Stimulated activated naive B cell treated with anti-CD40 and anti-IgM and Interleukin-4, amounts not matched to agents 10 μg/mL and 1 μg/mL and 100 μg/mL, for 72 hours (primary cell): ENCODE measurements around the gene IL22RA1.

ENCODE experiments used
- ATAC-seq, 2 donors: fragments of 150-1000 bp; cut with Tn5 transposase; replicated peaks; 2 replicates each; pipeline ENCODE4 v1.10.0; 2021; ENCODE audit warnings: moderate library complexity in 1 of 2
- DNase-seq: peaks from one replicate; pipeline ENCODE4 v3.0.0; 2021
- H3K27ac Mint-ChIP-seq: one replicate; pipeline ENCODE4 v1.8.0; 2022; ENCODE audit warnings: mild to moderate bottlenecking, mixed read lengths
- H3K27me3 Mint-ChIP-seq, 2 donors: one replicate each; pipeline ENCODE4 v1.8.0; 2022; ENCODE audit warnings: mixed read lengths in 2 of 2
- H3K36me3 Mint-ChIP-seq, 2 donors: one replicate each; pipeline ENCODE4 v1.8.0; 2022; ENCODE audit warnings: mixed read lengths in 2 of 2, mild to moderate bottlenecking in 1 of 2
- H3K4me1 Mint-ChIP-seq, 2 donors: one replicate each; pipeline ENCODE4 v1.8.0; 2022; ENCODE audit warnings: mixed read lengths in 2 of 2, mild to moderate bottlenecking in 1 of 2
- H3K4me3 Mint-ChIP-seq, 2 donors: one replicate each; pipeline ENCODE4 v1.8.0; 2022; ENCODE audit warnings: mild to moderate bottlenecking in 2 of 2, mixed read lengths in 2 of 2, moderate library complexity in 1 of 2
- H3K9me3 Mint-ChIP-seq, 2 donors: one replicate each; pipeline ENCODE4 v1.8.0; 2022; ENCODE audit warnings: mixed read lengths in 2 of 2, mild to moderate bottlenecking in 1 of 2

The IL22RA1 gene

DNA sequence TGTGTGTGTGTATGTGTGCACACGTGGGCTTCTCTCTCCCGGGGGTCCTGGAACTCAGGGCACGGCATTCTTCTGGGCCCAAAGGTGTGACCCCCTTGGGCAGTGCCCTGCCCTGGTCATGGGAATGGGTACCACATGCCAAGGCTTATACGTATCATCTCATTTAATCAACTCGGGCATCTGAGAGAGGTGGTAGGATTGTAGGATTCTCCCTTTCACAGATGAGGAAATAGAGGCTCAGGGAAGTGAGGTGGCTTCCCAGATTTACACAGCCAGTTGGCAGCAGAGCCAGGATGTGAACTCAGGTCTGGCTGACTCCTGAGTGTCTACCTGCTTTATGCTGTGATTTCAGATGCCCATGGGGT, 46.2 kb downstream of the IL22RA1 start:
- Mint-ChIP-seq H3K27me3 (peaks cover 11 to 18% of the 10 kb centered on the region in 2 donors), H3K27ac (no peak overlapping the region), H3K4me1 (peaks cover 0 to 2% of the 10 kb centered on the region in 2 donors), H3K36me3 (no peaks in the 10 kb centered on the region), H3K9me3 (no peaks in the 10 kb centered on the region), H3K4me3 (no peak overlapping the region)
- ATAC-seq = no peak
- no peak for DNase-seq

DNA sequence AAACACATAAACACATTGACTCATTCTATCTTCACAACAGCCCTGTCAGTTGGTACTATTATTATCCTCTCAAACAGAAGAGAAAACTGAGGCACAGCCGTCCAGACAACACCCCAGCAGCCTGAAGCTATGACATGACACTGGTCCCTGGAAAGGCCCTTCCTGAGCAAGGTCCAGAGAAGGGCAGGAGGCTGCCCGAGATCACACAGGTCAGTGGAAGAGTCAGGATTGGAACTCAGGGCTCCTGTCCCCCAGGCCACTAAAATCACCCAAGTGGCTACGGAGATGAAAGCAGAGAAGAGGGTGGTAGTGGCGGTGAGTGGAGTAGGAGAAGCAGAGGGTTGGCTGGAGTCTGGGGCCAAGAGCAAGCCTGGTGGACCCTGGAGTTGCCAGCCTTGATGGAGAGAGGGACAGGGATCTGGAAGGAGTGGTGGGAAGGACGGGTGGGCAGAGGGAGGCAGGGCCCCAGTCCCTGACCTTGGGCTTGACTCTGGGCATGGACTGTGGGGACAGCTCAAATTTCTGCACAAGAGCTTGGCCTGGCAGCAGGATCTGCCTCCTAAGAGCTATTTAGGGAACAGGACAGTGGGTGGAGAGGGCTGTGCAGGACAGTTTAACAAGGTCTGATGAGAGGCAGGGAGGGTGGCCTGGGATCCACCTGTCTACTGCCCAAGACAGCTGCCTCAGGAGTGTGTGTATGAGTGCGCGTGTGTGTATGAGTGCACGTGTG, 46.8 kb downstream of the IL22RA1 start:
- Mint-ChIP-seq H3K27me3 (peaks cover 11 to 18% of the 10 kb centered on the region in 2 donors), H3K4me1 (peaks cover 0 to 2% of the 10 kb centered on the region in 2 donors), H3K27ac (no peak overlapping the region), H3K9me3 (no peaks in the 10 kb centered on the region), H3K36me3 (no peaks in the 10 kb centered on the region), H3K4me3 (no peak overlapping the region)
- no peak for DNase-seq
- ATAC-seq = no peak

DNA sequence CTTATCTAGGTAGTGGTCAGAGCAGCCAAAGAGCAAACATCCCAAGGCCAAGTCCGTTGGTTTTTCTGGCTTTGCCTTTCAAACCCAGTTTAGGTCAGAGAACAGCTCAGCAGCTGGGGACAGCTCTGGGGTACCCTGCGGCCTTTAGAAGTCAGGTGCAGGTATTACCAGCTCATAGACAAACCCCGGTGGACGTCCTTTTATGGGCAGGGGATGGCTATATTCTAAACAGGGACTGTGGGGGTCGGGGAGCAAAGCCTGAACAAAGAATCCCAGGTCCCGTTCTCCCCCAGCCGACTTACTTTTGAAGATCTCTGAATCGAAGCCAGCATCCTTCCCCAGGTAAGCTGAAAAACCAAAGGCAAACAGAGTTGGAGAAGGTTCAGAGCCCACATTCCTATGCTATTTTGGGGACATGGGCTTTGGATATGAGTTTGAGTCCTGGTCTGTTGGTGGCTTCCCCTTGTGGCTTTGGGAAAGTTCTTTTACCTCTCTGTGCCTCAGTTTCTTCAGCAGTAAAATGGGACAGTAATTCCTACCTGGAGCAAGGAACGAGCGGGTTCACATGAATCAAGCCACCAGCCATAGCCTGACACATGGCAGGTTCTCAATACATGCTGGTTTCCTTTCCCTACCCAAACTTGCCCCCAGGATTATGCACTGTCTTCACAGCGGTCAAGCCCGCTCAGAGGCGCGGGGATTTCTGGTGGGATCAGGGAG, 47.6 kb downstream of the IL22RA1 start:
- no peaks in the 10 kb centered on the region for H3K4me1 Mint-ChIP-seq
- no peaks in the 10 kb centered on the region for H3K36me3 Mint-ChIP-seq
- H3K9me3 Mint-ChIP-seq = no peaks in the 10 kb centered on the region
- peaks cover 11 to 18% of the 10 kb centered on the region in 2 donors for H3K27me3 Mint-ChIP-seq
- ATAC-seq = no peak
- DNase-seq = no peak
- H3K4me3 Mint-ChIP-seq = no peak overlapping the region
- H3K27ac Mint-ChIP-seq = no peak overlapping the region

DNA sequence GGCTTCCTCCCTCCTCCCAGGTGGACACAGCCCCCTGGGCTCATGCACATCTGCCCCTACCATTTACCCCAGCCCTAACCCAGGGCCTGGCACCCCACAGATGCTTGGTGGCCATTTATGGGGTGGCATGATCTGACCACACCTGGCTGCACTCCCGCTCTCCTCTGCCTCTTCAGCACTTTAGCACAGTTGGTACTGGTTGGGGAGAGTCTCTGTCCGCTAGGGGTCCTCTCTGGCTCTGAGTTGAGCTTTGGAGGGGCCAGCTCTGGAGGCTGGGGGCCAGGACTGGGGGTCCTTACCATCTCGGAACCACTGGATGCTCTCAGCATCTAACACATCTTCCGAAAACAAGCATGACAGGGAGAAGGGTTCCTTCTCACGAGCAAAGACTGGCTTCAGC, 48.4 kb downstream of the IL22RA1 start:
- ATAC-seq = no peak
- no peak for DNase-seq
- peaks cover 11 to 24% of the 10 kb centered on the region in 2 donors for H3K27me3 Mint-ChIP-seq
- H3K9me3 Mint-ChIP-seq = no peaks in the 10 kb centered on the region
- H3K36me3 Mint-ChIP-seq = no peaks in the 10 kb centered on the region
- no peak overlapping the region for H3K4me3 Mint-ChIP-seq
- no peaks in the 10 kb centered on the region for H3K4me1 Mint-ChIP-seq
- H3K27ac Mint-ChIP-seq = no peak overlapping the region

GRCh38 chr1:24093732-24094131, 49.2 kb downstream of the IL22RA1 start:
- no peaks in the 10 kb centered on the region for H3K36me3 Mint-ChIP-seq
- no peak overlapping the region for H3K4me3 Mint-ChIP-seq
- no peak for DNase-seq
- no peaks in the 10 kb centered on the region for H3K9me3 Mint-ChIP-seq
- H3K27ac Mint-ChIP-seq = no peak overlapping the region
- no peaks in the 10 kb centered on the region for H3K4me1 Mint-ChIP-seq
- H3K27me3 Mint-ChIP-seq = peaks cover 11 to 24% of the 10 kb centered on the region in 2 donors
- ATAC-seq = no peak

DNA sequence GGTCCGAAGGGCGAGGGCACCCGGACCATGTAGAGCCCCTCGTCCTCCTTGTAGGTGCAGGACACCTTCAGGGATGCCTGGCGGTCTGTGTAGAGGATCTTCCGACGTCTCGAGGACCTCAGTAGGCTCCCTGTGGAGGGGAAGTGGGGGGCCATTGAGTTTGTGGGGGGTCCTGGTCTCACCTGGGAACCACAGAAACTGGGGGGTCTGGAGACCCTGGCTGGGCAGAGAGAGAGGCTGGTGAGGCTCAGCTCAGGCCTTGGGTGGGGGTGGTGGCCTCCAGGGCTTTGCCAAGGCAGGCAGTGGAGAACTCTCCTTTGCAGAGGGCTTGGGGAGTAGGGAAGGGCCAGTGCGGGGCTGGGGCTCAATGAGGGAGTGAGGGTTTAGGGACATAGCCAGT, 50.0 kb downstream of the IL22RA1 start:
- H3K36me3 Mint-ChIP-seq = no peaks in the 10 kb centered on the region
- DNase-seq = no peak
- H3K4me3 Mint-ChIP-seq = no peak overlapping the region
- peaks cover 11 to 24% of the 10 kb centered on the region in 2 donors for H3K27me3 Mint-ChIP-seq
- no peaks in the 10 kb centered on the region for H3K9me3 Mint-ChIP-seq
- no peaks in the 10 kb centered on the region for H3K4me1 Mint-ChIP-seq
- peak overlapping the region; percentile 83 for H3K27ac Mint-ChIP-seq
- no peak for ATAC-seq

DNA sequence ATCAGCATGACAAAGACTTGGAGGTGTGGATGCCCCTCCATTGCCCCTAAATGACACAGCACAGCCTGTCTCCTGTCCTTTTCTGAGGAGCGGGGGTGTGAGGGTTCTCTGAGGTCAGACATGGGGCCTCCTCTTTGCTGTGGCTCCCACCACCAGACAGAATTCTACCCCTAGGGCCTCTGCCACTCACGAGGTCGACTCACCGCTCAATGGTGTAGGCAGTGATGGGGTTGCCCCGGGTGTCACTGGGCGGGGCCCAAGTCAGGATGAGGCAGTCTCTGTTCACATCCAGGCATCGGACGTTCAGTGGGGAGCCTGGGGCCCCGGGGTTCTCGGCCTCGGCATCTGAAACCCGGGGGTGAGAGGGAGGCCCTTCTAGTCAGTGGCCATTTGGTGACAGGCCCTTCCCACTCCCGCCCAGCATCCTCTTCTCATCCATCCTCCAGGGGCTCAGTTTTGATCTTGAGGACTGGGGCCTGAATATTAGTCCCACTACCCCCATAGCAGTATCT, 50.9 kb downstream of the IL22RA1 start:
- ATAC-seq (no peak), DNase-seq (no peak)
- H3K36me3 Mint-ChIP-seq = no peaks in the 10 kb centered on the region
- H3K4me3 Mint-ChIP-seq = no peak overlapping the region
- no peaks in the 10 kb centered on the region for H3K9me3 Mint-ChIP-seq
- no peak overlapping the region for H3K27ac Mint-ChIP-seq
- H3K27me3 Mint-ChIP-seq = peaks cover 11 to 24% of the 10 kb centered on the region in 2 donors
- no peaks in the 10 kb centered on the region for H3K4me1 Mint-ChIP-seq

DNA sequence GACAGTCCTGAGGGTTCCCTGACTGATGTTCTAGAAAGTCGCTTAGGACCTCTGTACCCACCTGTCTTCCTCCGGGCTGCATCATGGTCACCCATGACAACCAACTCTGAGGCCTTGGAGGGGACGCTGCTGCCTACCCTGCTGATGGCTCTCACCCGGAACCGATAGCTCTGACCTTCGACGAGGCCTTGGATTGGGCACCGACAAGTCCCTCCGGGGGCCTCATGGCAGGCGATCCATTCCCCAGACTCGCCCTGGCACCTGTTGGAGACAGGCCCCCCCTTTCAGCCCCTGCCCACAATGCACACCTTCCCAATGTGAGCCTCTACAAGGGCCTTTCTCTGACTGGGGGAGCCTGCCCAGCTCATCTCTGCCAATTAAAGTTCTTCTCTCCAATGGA, 52.2 kb downstream of the IL22RA1 start:
- Mint-ChIP-seq H3K27me3 (peaks cover 4 to 18% of the 10 kb centered on the region in 2 donors), H3K9me3 (no peaks in the 10 kb centered on the region), H3K36me3 (no peaks in the 10 kb centered on the region), H3K27ac (no peak overlapping the region), H3K4me1 (no peaks in the 10 kb centered on the region), H3K4me3 (no peak overlapping the region)
- ATAC-seq (no peak), DNase-seq (no peak)

DNA sequence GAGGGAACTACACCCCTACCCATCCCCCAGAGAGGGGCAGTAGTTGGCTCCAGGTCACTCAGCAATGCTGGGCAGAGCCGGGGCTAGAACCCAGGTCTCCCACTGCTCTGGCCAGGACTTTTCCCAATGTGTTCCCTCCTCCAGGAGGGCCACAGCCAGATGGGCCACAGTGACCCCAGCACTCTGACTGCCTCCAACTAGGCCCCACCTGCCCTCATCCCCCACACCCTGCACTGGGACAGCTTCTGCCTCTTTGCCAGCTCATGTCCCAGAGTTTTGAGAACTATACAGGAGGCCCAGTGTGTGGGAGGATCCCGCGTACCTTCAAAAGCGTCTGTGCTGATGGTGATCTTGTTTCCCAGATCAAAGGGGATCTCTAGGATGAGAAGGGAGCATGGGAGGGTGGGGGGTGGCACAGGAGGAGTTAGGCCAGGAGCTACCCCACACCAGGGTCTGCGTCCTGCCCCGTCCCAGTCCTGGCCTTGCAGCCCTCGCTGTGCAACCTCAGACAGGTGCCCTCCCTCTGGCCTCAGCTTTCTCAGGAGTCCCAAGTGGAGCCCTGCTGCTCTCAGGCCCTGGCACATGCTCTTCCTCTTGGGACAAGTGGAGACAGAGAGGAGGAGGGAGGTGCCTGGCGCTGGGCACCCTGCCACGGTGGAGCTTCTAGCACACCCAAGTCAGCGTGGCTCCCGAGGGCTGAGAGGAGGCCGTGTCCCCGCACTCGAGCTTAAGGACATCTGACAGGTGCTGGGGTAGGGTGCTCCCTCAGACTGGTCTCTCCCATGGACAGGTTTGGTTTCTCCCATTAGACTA, 53.0 kb downstream of the IL22RA1 start:
- Mint-ChIP-seq H3K9me3 (no peaks in the 10 kb centered on the region), H3K36me3 (no peaks in the 10 kb centered on the region), H3K27me3 (peaks cover 6 to 20% of the 10 kb centered on the region in 2 donors), H3K4me3 (no peak overlapping the region), H3K4me1 (no peaks in the 10 kb centered on the region), H3K27ac (no peak overlapping the region)
- ATAC-seq = no peak
- no peak for DNase-seq

GRCh38 chr1:24089027-24089742, 53.8 kb downstream of the IL22RA1 start:
- DNase-seq = no peak
- Mint-ChIP-seq H3K27me3 (peaks cover 6 to 19% of the 10 kb centered on the region in 2 donors), H3K27ac (no peak overlapping the region), H3K9me3 (no peaks in the 10 kb centered on the region), H3K4me1 (no peaks in the 10 kb centered on the region), H3K4me3 (no peak overlapping the region), H3K36me3 (no peaks in the 10 kb centered on the region)
- ATAC-seq = no peak

- H3K9me3 Mint-ChIP-seq = no peaks in the 10 kb centered on the region
- no peaks in the 10 kb centered on the region for H3K4me1 Mint-ChIP-seq
- ATAC-seq (no peak), DNase-seq (no peak)
- H3K4me3 Mint-ChIP-seq = no peak overlapping the region
- peaks cover 6 to 19% of the 10 kb centered on the region in 2 donors for H3K27me3 Mint-ChIP-seq
- no peaks in the 10 kb centered on the region for H3K36me3 Mint-ChIP-seq
- no peak overlapping the region for H3K27ac Mint-ChIP-seq
Observed at GRCh38 chr1:24086466-24086865, 56.5 kb downstream of the IL22RA1 start.

DNA sequence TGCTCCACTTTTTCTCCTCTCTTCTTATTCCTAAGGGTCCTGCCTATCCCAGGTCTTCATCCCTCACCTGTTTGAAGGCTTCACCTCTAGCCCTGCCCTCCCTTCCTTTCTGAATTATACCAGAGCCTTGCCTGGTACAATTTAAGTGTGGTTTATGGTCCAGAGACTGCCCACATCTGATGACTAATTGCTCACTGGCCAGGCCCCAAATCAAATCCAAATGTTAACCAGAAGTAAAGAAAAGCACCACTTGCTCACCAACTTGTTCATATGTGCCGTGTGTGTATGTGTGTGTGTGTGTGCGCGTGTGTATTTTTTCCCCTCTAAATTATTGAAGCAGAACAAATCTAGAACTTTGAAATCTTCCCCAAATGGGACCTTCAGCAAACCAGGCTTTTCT, 57.4 kb downstream of the IL22RA1 start:
- DNase-seq = no peak
- H3K36me3 Mint-ChIP-seq = no peaks in the 10 kb centered on the region

GRCh38 chr1:24085007-24085406, 57.9 kb downstream of the IL22RA1 start:
- no peak for DNase-seq
- Mint-ChIP-seq H3K4me3 (no peak overlapping the region), H3K27ac (no peak overlapping the region), H3K36me3 (no peaks in the 10 kb centered on the region), H3K9me3 (no peaks in the 10 kb centered on the region), H3K27me3 (peaks cover 14 to 21% of the 10 kb centered on the region in 2 donors), H3K4me1 (no peaks in the 10 kb centered on the region)
- no peak for ATAC-seq

More for the DNA sequence above, 57.4 kb downstream of the IL22RA1 start:
- Mint-ChIP-seq H3K27me3 (peaks cover 13 to 25% of the 10 kb centered on the region in 2 donors), H3K27ac (peak overlapping the region; percentile 9), H3K4me1 (no peaks in the 10 kb centered on the region), H3K9me3 (no peaks in the 10 kb centered on the region), H3K4me3 (no peak overlapping the region)
- ATAC-seq = no peak

- no peak overlapping the region for H3K27ac Mint-ChIP-seq
Observed at GRCh38 chr1:24084050-24084449, 58.9 kb downstream of the IL22RA1 start.

More at GRCh38 chr1:24084050-24084449, 58.9 kb downstream of the IL22RA1 start:
- H3K4me1 Mint-ChIP-seq = no peaks in the 10 kb centered on the region
- ATAC-seq = no peak
- peaks cover 14 to 19% of the 10 kb centered on the region in 2 donors for H3K27me3 Mint-ChIP-seq
- no peak overlapping the region for H3K4me3 Mint-ChIP-seq
- no peaks in the 10 kb centered on the region for H3K9me3 Mint-ChIP-seq
- DNase-seq = no peak
- no peaks in the 10 kb centered on the region for H3K36me3 Mint-ChIP-seq
